Esophagus muscularis mucosa (tissue), 4 donors: ENCODE data around the gene TECR. TPM values are rescaled to one million over a fixed set of nuclear protein-coding genes. Genes with fewer than 3 reads are reported as not detected.
"Not testable (repeated sequence)": the region's sequence is repeated elsewhere in the genome, so short reads cannot be mapped to it uniquely, and the experiment has no call there.

ENCODE experiments used
- DNase-seq: peaks from one replicate; pipeline ENCODE4 v3.0.0-alpha.2; 2017; ENCODE audit errors: extremely low spot score
- H3K27ac ChIP-seq, 4 donors: fragments of 200-600 bp; sonication (generic); replicated peaks in 1 of 4; 1 replicate in 3 of 4; 2 replicates in 1 of 4; pipeline ENCODE4 v1.5.1; 2016 to 2019; ENCODE audit warnings: mild to moderate bottlenecking in 1 of 4
- H3K27me3 ChIP-seq, 4 donors: fragments of 200-600 bp; sonication (generic); one replicate each; pipeline versions ENCODE4 v1.5.1 to v1.6.0; 2016 to 2019
- H3K36me3 ChIP-seq, 4 donors: fragments of 200-600 bp; sonication (generic); one replicate each; pipeline ENCODE4 v1.5.1; 2016 to 2019
- H3K4me1 ChIP-seq, 4 donors: fragments of 200-600 bp; sonication (generic); one replicate each; pipeline ENCODE4 v1.5.1; 2016 to 2019
- H3K4me3 ChIP-seq, 4 donors: fragments of 200-600 bp; sonication (generic); 1 replicate in 2 of 4; 2 replicates in 2 of 4; pipeline ENCODE4 v1.5.1; 2016 to 2019; ENCODE audit warnings: mild to moderate bottlenecking in 4 of 4, moderate library complexity in 1 of 4
- H3K9me3 ChIP-seq, 4 donors: fragments of 200-600 bp; sonication (generic); 1 replicate in 3 of 4; 2 replicates in 1 of 4; pipeline ENCODE4 v1.5.1; 2016 to 2019
- CTCF ChIP-seq, 3 experiments: fragments of 200-600 bp in 2 of 3; fragments of 450-650 bp in 1 of 3; sonication (generic) in 2 of 3; IDR thresholded peaks; one replicate each; pipeline ENCODE4 v1.5.1; 2017 to 2019; ENCODE audit warnings: antibody characterized with exemption in 3 of 3, mild to moderate bottlenecking in 2 of 3, moderate library complexity in 1 of 3
- EP300 ChIP-seq: sonication (generic); formaldehyde crosslinking; IDR thresholded peaks from one replicate; pipeline ENCODE4 v1.6.1; 2017; ENCODE audit warnings: antibody characterized with exemption
- POLR2A ChIP-seq: fragments of 450-650 bp; IDR thresholded peaks from one replicate; pipeline ENCODE4 v1.6.1; 2017; ENCODE audit warnings: antibody characterized with exemption, moderate library complexity, mild to moderate bottlenecking, low read depth
- POLR2AphosphoS5 ChIP-seq, 2 donors: sonication (generic); formaldehyde crosslinking; IDR thresholded peaks; one replicate each; pipeline ENCODE4 v1.6.1; 2017; ENCODE audit warnings: antibody characterized with exemption in 2 of 2
- WGBS: methylation state at CpG from one replicate; pipeline ENCODE4 v1.1.5; 2018; 5-methylcytosine and 5-hydroxymethylcytosine counted together
- intact Hi-C: fragments of 100-400 bp; cut with DNase I; formaldehyde crosslinking; loops from one replicate; pipeline ENCODE4 v1.15.1; 2023
- total RNA-seq, 4 donors: library from RNA; depleted of rRNA; stranded (reverse); fragments of >200 nt; gene quantifications; one replicate each; pipeline versions ENCODE4 v1.1.0 to v1.2.1, GENCODE V29; 2016

TECR gene
- total RNA-seq, 4 donors from 2014 or later = 18.7 to 32.7 (median 25.7) TPM

GRCh38 chr19:14563989-14564651 is 34.7 kb downstream of the TECR start:
- no peak for DNase-seq
- no peak overlapping the region for H3K27ac ChIP-seq
- intact Hi-C loops = no loop called here

GRCh38 chr19:14564652-14565297 is 35.4 kb downstream of the TECR start:
- Histone ChIP-seq H3K36me3 (peaks cover 8 to 53% (median 46%) of the 10 kb centered on the region in 4 donors), H3K4me1 (peaks cover 34 to 47% (median 40%) of the 10 kb centered on the region in 4 donors)
- H3K9me3 ChIP-seq, H3K4me3 ChIP-seq, H3K27ac ChIP-seq, H3K27me3 ChIP-seq, intact Hi-C loops, DNase-seq: not testable (repeated sequence)
- 70% methylated on average over 18 of the region's 22 CpGs for WGBS

More at GRCh38 chr19:14563989-14564651, 34.7 kb downstream of the TECR start:
- H3K27me3 ChIP-seq = no peaks in the 10 kb centered on the region
- peaks cover 8 to 53% (median 46%) of the 10 kb centered on the region in 4 donors for H3K36me3 ChIP-seq
- 74% methylated on average over 20 of the region's 33 CpGs for WGBS
- no peak overlapping the region for H3K4me3 ChIP-seq
- H3K4me1 ChIP-seq = peaks cover 28 to 41% (median 39%) of the 10 kb centered on the region in 4 donors
- TF ChIP-seq POLR2AphosphoS5 (IDR thresholded peaks at IDR 0.05) = no peak
- TF ChIP-seq POLR2A = no peak
- TF ChIP-seq CTCF (IDR thresholded peaks at IDR 0.05) = no peak
- no peak for TF ChIP-seq EP300
- no peaks in the 10 kb centered on the region for H3K9me3 ChIP-seq

GRCh38 chr19:14565298-14565679 is 35.9 kb downstream of the TECR start:
- 89% methylated on average over 9 of the region's 22 CpGs for whole genome bisulfite sequencing
- Histone ChIP-seq H3K9me3 (no peaks in the 10 kb centered on the region), H3K4me3 (no peak overlapping the region), H3K36me3 (peaks cover 8 to 53% (median 46%) of the 10 kb centered on the region in 4 donors), H3K4me1 (peaks cover 34 to 47% (median 40%) of the 10 kb centered on the region in 4 donors), H3K27me3 (no peaks in the 10 kb centered on the region), H3K27ac (no peak overlapping the region)
- DNase-seq = no peak
- TF ChIP-seq CTCF (IDR thresholded peaks at IDR 0.05) (no peak), POLR2AphosphoS5 (IDR thresholded peaks at IDR 0.05) (no peak), POLR2A (no peak), EP300 (no peak)
- intact Hi-C loops = no loop called here

- peaks cover 8 to 53% (median 46%) of the 10 kb centered on the region in 4 donors for H3K36me3 ChIP-seq
- H3K4me1 ChIP-seq = peaks cover 34 to 47% (median 40%) of the 10 kb centered on the region in 4 donors
- H3K9me3 ChIP-seq = no peaks in the 10 kb centered on the region
- no peak for TF ChIP-seq EP300
- no peak for TF ChIP-seq CTCF (IDR thresholded peaks at IDR 0.05)
- TF ChIP-seq POLR2AphosphoS5 (IDR thresholded peaks at IDR 0.05) = no peak
- no peak for TF ChIP-seq POLR2A
- no peak overlapping the region for H3K27ac ChIP-seq
- 83% methylated on average over 28 of the region's 31 CpGs for WGBS
- H3K27me3 ChIP-seq = no peaks in the 10 kb centered on the region
- H3K4me3 ChIP-seq = no peak overlapping the region
- intact Hi-C loops = no loop called here
- DNase-seq = no peak
Observed at GRCh38 chr19:14565765-14566711, 36.6 kb downstream of the TECR start.

GRCh38 chr19:14566712-14567077 is 37.3 kb downstream of the TECR start:
- no peak overlapping the region for H3K4me3 ChIP-seq
- H3K4me1 ChIP-seq = peaks cover 32 to 46% (median 38%) of the 10 kb centered on the region in 4 donors
- peaks cover 8 to 53% (median 46%) of the 10 kb centered on the region in 4 donors for H3K36me3 ChIP-seq
- intact Hi-C loops = no loop called here
- TF ChIP-seq POLR2AphosphoS5 (IDR thresholded peaks at IDR 0.05) = no peak
- TF ChIP-seq POLR2A = no peak
- no peak for TF ChIP-seq EP300
- no peak for TF ChIP-seq CTCF (IDR thresholded peaks at IDR 0.05)
- no peak for DNase-seq
- H3K9me3 ChIP-seq = no peaks in the 10 kb centered on the region
- WGBS = 90% methylated on average over 2 of the region's 18 CpGs
- no peaks in the 10 kb centered on the region for H3K27me3 ChIP-seq
- H3K27ac ChIP-seq = no peak overlapping the region
